ENCODE data around the gene STARD8. TPM values are rescaled to one million over a fixed set of nuclear protein-coding genes. Genes with fewer than 3 reads are reported as not detected.
"Not testable (repeated sequence)": the region's sequence is repeated elsewhere in the genome, so short reads cannot be mapped to it uniquely, and the experiment has no call there.

STARD8 gene
- polyA plus RNA-seq, 4 donors, result 19.2 to 21.2 (median 19.5) TPM

- no peak for DNase-seq (ENCODE audit: low read depth in 4 of 4, low spot score in 3 of 4)
Observed at GRCh38 chrX:68654693-68655092, 7.2 kb downstream of the STARD8 start.

GRCh38 chrX:68656473-68656872 is 9.0 kb downstream of the STARD8 start:
- DNase-seq (ENCODE audit: low read depth in 4 of 4, low spot score in 3 of 4), result not testable (repeated sequence)

DNA sequence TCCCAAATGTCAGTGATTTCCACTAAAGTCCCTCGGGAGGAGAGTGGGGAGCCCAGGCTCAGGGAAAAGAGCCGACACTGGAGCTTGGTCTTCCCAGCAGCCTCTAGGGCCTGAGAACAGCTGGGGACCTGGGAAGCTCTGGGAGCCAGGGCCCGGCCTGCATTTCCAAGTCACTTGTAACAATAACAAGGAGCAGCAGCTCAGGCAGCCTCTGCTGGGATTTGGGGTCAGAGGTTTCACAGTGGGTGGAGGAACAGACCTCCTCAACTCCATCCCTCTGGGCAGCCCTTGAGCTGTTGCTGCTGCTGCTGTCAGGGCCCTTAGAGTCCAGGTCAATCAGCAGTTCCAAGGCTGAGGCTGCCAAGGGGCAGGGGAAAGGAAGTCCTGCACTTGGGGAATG is 11.1 kb downstream of the STARD8 start:
- DNase-seq (ENCODE audit: low read depth in 4 of 4, low spot score in 3 of 4), result no peak

GRCh38 chrX:68659385-68659784 is 11.9 kb downstream of the STARD8 start:
- DNase-seq (ENCODE audit: low read depth in 4 of 4, low spot score in 3 of 4), result no peak

DNA sequence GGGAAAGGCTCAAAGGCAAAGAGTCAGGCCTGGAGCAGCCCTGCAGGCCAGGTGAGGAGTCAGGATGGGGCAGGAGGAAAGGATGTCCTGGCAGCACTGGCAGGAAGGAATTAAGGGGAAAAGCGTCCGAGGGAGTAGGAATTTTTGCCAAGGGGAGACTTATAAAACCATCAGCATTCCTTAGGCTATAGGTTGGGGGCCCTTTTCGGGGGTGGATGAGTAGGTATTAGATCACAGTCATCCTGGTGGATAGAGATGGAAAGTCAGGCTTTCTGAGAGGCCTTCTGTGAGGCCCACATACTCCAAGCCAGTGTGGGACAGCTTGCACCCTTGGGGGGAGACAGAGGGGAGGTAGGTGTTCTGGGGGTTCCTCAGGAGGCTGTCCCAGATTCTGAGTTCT is 12.3 kb downstream of the STARD8 start:
- no peak for DNase-seq (ENCODE audit: low read depth in 4 of 4, low spot score in 3 of 4)

DNA sequence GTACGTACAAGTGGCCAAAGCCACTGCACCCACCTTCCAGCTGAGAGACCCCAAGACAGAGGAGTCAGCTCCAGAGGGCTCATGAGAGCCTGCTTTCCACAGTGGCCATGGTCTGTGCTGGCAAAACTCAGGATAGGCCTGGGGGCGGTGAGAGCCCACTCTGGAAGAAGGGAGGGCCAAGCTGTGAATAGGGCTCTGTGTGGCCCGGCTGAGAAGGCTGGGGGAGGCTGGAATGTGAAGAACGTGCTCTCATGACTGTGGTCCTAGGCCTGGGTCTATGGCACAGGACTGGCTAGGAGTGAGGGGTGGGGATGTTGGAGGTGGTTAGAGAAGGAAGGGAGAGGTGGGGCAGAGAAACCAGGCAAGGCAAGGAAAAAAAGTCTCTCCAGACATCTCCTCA is 13.3 kb downstream of the STARD8 start:
- DNase-seq (ENCODE audit: low read depth in 4 of 4, low spot score in 3 of 4), result no peak

DNA sequence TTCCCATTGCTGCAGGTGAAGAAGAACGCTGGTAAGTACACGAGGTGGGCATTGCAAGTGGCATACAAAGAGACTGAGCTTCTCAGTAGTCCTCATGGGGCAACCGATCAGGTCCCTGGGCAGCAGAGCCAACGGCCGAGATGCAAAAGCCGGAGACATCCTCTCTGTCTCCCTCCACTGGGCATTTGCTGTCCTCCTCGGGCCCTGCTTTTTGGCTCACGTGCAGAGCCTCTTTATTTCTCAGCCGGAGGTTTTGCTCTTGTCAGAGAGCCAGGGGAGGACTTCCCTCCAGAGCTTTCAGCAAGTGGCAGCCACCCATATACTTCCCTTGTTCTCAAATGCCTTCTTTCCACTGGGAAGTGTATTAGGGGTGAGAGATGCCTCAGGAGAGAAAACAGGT is 18.0 kb downstream of the STARD8 start:
- DNase-seq (ENCODE audit: low read depth in 4 of 4, low spot score in 3 of 4), result no peak

DNA sequence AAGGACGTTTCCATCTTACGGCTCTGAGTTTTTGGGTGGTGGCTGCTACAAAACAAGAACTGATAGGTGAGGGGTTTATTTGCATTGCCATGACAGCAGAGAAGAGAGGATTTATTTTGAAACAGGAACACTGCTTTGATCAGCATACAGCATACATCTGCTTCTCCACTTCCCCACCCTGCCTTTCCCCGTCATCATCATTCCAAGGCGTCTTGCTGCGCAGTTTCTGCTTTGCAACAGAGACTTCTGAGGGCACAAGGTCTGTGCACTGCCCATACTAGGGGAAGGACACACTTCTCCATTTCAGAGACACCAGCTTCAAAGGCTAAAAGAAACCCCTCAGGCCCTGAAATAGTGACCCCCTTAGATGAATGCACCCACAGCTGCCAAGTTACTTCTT is 19.1 kb downstream of the STARD8 start:
- DNase-seq (ENCODE audit: low read depth in 4 of 4, low spot score in 3 of 4), result no peak

DNA sequence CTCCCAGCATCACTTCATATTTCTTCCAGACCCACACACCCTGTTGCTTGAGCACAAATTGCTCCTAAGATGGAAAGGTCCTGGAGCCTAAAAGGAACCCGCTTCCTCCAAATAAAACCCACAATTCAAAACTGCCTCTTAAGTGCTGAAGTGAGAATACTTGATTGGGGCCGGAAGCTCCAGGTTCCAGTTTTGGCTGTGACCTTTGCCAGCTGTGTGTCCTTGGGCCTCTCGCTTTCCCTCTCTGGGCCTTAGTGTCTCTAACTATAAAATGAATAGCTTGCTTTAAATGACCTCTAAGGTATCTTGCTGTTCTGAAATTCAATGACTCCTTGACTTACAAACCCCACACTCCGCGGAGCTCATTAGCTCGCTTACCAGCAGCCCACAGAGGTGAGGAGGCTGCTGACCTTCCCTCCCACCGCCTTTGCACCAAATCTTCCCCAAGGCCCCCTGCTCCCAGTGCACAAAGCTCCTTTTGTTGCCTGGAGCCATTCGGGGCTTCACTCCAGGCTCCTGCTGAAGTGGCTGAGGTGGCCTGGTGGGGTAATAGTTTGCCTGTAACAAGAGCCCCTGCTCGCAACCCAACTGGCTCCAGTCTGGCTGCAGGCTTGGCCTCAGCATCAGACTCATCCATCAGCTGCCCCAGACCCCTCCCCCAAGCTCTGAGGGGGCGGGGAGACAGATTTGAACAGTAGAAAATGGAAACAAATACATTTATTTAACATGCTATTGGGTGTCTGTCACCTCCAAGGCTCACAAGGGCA is 21.8 kb downstream of the STARD8 start:
- no peak for DNase-seq (ENCODE audit: low read depth in 4 of 4, low spot score in 3 of 4)

- DNase-seq (ENCODE audit: low read depth in 4 of 4, low spot score in 3 of 4), result no peak
Observed at GRCh38 chrX:68669871-68670270, 22.4 kb downstream of the STARD8 start.

- no peak for DNase-seq (ENCODE audit: low read depth in 4 of 4, low spot score in 3 of 4)
Observed at GRCh38 chrX:68671221-68671620, 23.8 kb downstream of the STARD8 start.

DNA sequence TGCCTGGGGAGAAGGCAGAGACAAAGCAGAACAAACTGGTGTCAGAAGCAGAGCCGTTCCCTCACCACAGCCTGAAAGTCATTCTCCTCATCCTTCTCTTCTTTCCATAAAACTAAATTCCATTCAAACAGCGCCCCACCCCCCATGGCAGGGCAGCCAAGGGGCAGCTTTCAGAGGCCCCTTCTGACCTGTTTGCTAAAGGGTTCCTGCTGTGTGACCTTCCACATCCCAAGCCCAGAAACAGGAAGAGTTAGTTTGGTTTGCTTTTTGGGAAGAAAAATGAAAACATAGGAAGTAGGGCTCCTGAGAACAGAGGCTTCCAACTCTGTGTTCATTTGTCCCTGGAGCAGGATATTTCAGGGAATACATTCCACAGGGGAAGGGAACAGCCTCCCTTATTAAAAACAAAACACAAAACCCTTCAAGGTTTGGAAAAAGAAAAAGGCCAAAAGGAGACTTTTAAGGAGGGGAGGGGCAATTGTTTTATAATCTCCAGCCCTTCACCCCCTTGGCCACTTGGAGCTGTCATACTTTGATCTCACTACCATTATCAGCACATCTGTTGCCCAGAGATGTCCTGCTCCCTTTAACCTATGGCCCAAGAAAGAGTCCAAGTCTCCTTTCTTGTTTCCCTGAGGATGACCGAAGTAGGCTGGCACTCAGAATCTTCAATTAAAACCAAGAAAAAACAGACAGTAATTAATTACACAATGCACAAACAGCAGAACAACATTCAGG is 25.3 kb downstream of the STARD8 start:
- DNase-seq (ENCODE audit: low read depth in 4 of 4, low spot score in 3 of 4), result no peak

DNA sequence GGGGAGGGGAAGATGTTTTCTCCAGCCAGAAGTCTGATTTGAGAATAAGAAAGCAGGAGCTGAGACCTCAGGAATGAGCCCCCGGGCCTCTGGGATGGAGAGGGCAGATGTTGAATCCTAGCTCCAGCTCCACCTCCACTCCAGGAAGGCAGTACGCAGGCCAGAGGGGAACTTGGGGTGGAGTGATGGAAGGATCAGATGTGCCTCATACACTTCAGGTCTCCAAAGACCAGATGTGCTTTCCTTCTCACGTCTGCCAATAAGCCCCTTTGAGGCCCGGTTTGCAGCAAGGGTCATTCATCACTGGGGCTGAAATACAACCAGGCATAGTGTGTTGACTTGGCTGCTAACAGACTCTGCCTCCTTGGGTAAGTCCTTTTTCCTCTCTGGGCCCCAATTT is 28.1 kb downstream of the STARD8 start:
- no peak for DNase-seq (ENCODE audit: low read depth in 4 of 4, low spot score in 3 of 4)

GRCh38 chrX:68676335-68676734 is 28.9 kb downstream of the STARD8 start:
- no peak for DNase-seq (ENCODE audit: low read depth in 4 of 4, low spot score in 3 of 4)

DNA sequence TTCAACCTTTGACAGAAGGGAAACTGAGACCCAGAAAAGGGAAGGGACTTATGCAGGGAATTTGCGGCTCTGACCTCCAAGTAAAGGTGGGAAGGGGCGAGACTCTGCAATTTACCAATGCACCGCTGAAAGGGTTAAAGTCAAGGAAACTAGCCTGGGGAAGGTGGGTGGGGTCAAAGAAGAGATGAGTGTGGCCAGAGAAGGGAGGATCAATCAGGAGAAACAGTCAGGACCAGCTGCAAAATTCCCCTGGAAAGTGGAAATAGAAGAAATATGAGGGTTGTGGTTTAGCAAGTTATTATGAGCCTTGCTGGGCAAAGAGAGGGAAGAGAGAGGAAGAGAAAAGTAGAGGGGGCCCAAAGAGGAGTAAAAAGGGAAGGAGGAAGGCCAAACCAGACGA is 30.5 kb downstream of the STARD8 start:
- no peak for DNase-seq (ENCODE audit: low read depth in 4 of 4, low spot score in 3 of 4)

DNA sequence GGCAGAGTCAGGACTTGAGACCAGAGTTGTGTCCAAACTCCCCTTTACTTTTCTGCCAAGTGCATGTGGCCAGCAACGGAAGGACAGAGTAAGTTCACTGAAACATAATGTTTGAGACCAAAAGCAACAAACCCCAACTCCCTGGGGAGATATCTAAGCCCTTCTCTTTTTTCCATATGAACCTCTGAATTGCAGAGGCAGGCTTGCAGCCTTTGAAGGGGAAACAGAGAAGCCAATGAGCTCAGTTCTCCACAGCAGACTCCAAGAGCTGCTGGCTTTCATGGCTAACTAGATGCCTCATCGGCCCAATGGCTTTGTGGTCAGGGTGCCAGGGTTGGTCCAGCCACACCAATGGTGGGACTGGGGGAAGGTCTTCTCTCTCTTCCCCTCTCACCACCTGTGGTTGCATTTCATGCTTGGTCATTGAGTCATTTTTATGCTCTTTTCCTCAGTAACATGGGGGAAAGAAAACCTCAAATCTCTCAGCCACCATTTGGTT is 34.0 kb downstream of the STARD8 start:
- DNase-seq (ENCODE audit: low read depth in 4 of 4, low spot score in 3 of 4), result no peak

DNA sequence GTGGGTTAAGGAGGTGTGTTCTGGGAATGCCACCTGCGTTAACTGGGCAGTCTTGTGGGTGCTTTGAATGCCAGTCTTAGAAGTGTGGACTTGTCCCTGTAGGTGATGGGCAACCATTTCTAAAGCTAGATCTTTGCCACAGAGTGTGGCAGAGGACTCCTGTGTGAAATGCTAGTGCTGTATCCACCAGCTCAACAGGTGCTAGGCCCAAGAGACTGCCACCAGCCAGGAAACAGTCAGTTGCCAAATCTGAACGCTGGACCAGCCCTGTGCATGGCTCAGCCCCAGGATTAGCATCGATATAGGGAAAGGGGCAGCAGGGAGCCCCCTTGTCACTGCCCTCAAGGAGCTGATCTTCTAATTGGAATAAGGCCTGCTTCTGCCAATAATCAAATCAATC is 35.3 kb downstream of the STARD8 start:
- no peak for DNase-seq (ENCODE audit: low read depth in 4 of 4, low spot score in 3 of 4)

GRCh38 chrX:68683580-68683979 is 36.1 kb downstream of the STARD8 start:
- no peak for DNase-seq (ENCODE audit: low read depth in 4 of 4, low spot score in 3 of 4)

- DNase-seq (ENCODE audit: low read depth in 4 of 4, low spot score in 3 of 4), result no peak
Observed at GRCh38 chrX:68684291-68684918, 36.9 kb downstream of the STARD8 start.

- DNase-seq (ENCODE audit: low read depth in 4 of 4, low spot score in 3 of 4), result no peak
Observed at GRCh38 chrX:68684919-68685304, 37.4 kb downstream of the STARD8 start.

DNA sequence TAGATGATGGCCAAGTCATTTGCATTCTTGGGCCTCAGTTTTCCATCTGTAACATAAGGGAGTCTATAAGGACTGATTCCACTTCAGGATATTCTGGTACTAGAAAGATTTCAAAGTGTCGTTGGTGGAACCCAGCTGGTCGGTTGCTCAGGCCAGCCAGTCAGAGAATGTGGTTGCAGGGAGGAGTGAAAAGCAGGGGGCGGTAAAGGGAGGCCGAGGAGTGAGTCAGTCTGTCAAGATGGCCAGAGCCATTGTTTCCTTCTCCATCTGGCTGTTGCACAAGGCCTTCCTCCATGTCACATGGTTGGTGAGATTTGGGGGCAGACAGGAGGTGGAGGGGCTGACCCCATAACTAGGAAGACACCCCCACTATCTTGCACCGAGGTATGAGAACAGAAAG is 38.2 kb downstream of the STARD8 start:
- no peak for DNase-seq (ENCODE audit: low read depth in 4 of 4, low spot score in 3 of 4)

All from right renal pelvis (tissue), 4 donors.